Activated naive CD4-positive, alpha-beta T cell (primary cell): ENCODE results near the gene GSTM4.
A peak's percentile ranks its signal among the peaks of the same experiment; 100 is the strongest.

ENCODE experiments used
- DNase-seq, 4 experiments: peaks; one replicate each; lab custom pipeline; 2025; lab: John Stamatoyannopoulos, UW

Gene GSTM4

GRCh38 chr1:109624201-109625010 lies 31.5 kb upstream of the GSTM4 start:
- DNase-seq = no peak

- DNase-seq = no peak
These were observed 30.7 kb upstream of the GSTM4 start for GRCh38 chr1:109625176-109625575.

- no peak for DNase-seq
These were observed 30.0 kb upstream of the GSTM4 start for GRCh38 chr1:109625601-109626560.

- no peak for DNase-seq
These were observed 29.1 kb upstream of the GSTM4 start for GRCh38 chr1:109626682-109627408.

GRCh38 chr1:109627692-109628399 lies 28.1 kb upstream of the GSTM4 start:
- DNase-seq = no peak

GRCh38 chr1:109628540-109629321 lies 27.2 kb upstream of the GSTM4 start:
- DNase-seq = no peak

- DNase-seq = no peak
These were observed 26.4 kb upstream of the GSTM4 start for GRCh38 chr1:109629372-109630030.

GRCh38 chr1:109630081-109630897 lies 25.6 kb upstream of the GSTM4 start:
- peak in 1 of 4 experiments; percentile 42 for DNase-seq

GRCh38 chr1:109630898-109631512 lies 24.9 kb upstream of the GSTM4 start:
- no peak for DNase-seq

GRCh38 chr1:109631513-109632505 lies 24.1 kb upstream of the GSTM4 start:
- no peak for DNase-seq

- no peak for DNase-seq
These were observed 23.1 kb upstream of the GSTM4 start for GRCh38 chr1:109632671-109633346.

GRCh38 chr1:109634292-109634691 lies 21.6 kb upstream of the GSTM4 start:
- DNase-seq = no peak

- DNase-seq = no peak
These were observed 20.8 kb upstream of the GSTM4 start for GRCh38 chr1:109634771-109635750.

GRCh38 chr1:109635862-109636200 lies 20.1 kb upstream of the GSTM4 start:
- DNase-seq = no peak

GRCh38 chr1:109636201-109636952 lies 19.5 kb upstream of the GSTM4 start:
- no peak for DNase-seq
